HepG2 (cell line): Measurements from ENCODE around the gene SPECC1L. TPM values are rescaled to one million over a fixed set of nuclear protein-coding genes. Genes with fewer than 3 reads are reported as not detected.

Source experiments
- ATRX ChIP-seq: sonication (generic); formaldehyde crosslinking; IDR thresholded peaks from 2 replicates; pipeline ENCODE4 v1.4.0; 2020; ENCODE audit warnings: missing genetic modification reagents, borderline replicate concordance
- BRD4 ChIP-seq: sonication (generic); formaldehyde crosslinking; IDR thresholded peaks from 2 replicates; pipeline ENCODE4 v1.4.0; 2020; ENCODE audit warnings: missing genetic modification reagents
- GRHL1 ChIP-seq: sonication (generic); formaldehyde crosslinking; conservative IDR thresholded peaks from 2 replicates; pipeline ENCODE4 v1.8.0; 2022; ENCODE audit warnings: missing genetic modification reagents
- HDAC2 ChIP-seq: sonication (generic); formaldehyde crosslinking; IDR thresholded peaks from 2 replicates; pipeline ENCODE4 v1.4.0; 2020; ENCODE audit warnings: missing genetic modification reagents
- HNRNPH1 ChIP-seq: fragments of 200-400 bp; formaldehyde crosslinking; optimal IDR thresholded peaks from 2 replicates; pipeline ENCODE3; 2017; ENCODE audit warnings: mild to moderate bottlenecking, low read depth, low read length
- HNRNPK ChIP-seq: fragments of 200-400 bp; formaldehyde crosslinking; IDR thresholded peaks from 2 replicates; pipeline ENCODE4 v1.6.1; 2018; ENCODE audit warnings: low read length, low read depth, moderate library complexity, mild to moderate bottlenecking; ENCODE audit not compliant: poor library complexity, severe bottlenecking
- KDM3A ChIP-seq: IDR thresholded peaks from 2 replicates; pipeline ENCODE4 v1.6.1; 2018; ENCODE audit warnings: low read depth, missing compliant biosample characterization
- KMT2A ChIP-seq: sonication (generic); formaldehyde crosslinking; IDR thresholded peaks from 2 replicates; pipeline ENCODE4 v1.4.0; 2020; ENCODE audit warnings: missing genetic modification reagents
- MAFG ChIP-seq: sonication (generic); formaldehyde crosslinking; IDR thresholded peaks from 2 replicates; pipeline ENCODE4 v1.5.1; 2020; ENCODE audit warnings: mild to moderate bottlenecking, missing genetic modification reagents
- MIER2 ChIP-seq: IDR thresholded peaks from 2 replicates; pipeline ENCODE4 v1.6.1; 2016; ENCODE audit warnings: missing biosample characterization, missing genetic modification reagents
- MLLT10 ChIP-seq: sonication (generic); formaldehyde crosslinking; IDR thresholded peaks from 2 replicates; pipeline ENCODE4 v1.4.0; 2020; ENCODE audit warnings: missing genetic modification reagents
- MTERF4 ChIP-seq: sonication (generic); formaldehyde crosslinking; IDR thresholded peaks from 2 replicates; pipeline ENCODE4 v1.8.0; 2023; ENCODE audit warnings: mild to moderate bottlenecking, missing genetic modification reagents
- PCBP2 ChIP-seq: fragments of 200-400 bp; formaldehyde crosslinking; optimal IDR thresholded peaks from 2 replicates; pipeline ENCODE3; 2018; ENCODE audit warnings: low read length, low read depth; ENCODE audit not compliant: poor library complexity, severe bottlenecking
- RARG ChIP-seq: sonication (generic); formaldehyde crosslinking; IDR thresholded peaks from 2 replicates; pipeline ENCODE4 v1.4.0; 2020; ENCODE audit warnings: low read depth, mild to moderate bottlenecking, missing genetic modification reagents
- TGIF2 ChIP-seq: IDR thresholded peaks from 2 replicates; pipeline ENCODE4 v1.6.1; 2016; ENCODE audit warnings: control low read depth, missing compliant biosample characterization
- TIGD3 ChIP-seq: sonication (generic); formaldehyde crosslinking; IDR thresholded peaks from 2 replicates; pipeline ENCODE4 v1.5.1; 2020; ENCODE audit warnings: mild to moderate bottlenecking, missing genetic modification reagents, borderline replicate concordance
- USF2 ChIP-seq, 2 experiments: sonication (generic) in 1 of 2; formaldehyde crosslinking in 1 of 2; IDR thresholded peaks; 2 replicates each; pipeline versions ENCODE4 v1.5.1 to v1.6.1; 2011 to 2020; ENCODE audit warnings: borderline replicate concordance in 1 of 2, low read depth in 1 of 2, low read length in 1 of 2, mild to moderate bottlenecking in 1 of 2, missing genetic modification reagents in 1 of 2, moderate library complexity in 1 of 2
- ZFP36 ChIP-seq: fragments of 150-350 bp; IDR thresholded peaks from 2 replicates; pipeline ENCODE4 v1.6.1; 2018; ENCODE audit warnings: borderline replicate concordance, low read length, low read depth; ENCODE audit not compliant: partially characterized antibody
- ZFP41 ChIP-seq: sonication (generic); formaldehyde crosslinking; IDR thresholded peaks from 2 replicates; pipeline ENCODE4 v1.4.0; 2020; ENCODE audit warnings: mild to moderate bottlenecking, missing genetic modification reagents, borderline replicate concordance
- ZKSCAN1 ChIP-seq: fragments of 150-350 bp; IDR thresholded peaks from 2 replicates; pipeline ENCODE4 v1.6.1; 2014; ENCODE audit warnings: low read length
- ZNF33A ChIP-seq: sonication (generic); formaldehyde crosslinking; IDR thresholded peaks from 2 replicates; pipeline ENCODE4 v1.5.1; 2020; ENCODE audit warnings: missing genetic modification reagents, mild to moderate bottlenecking, moderate library complexity, borderline replicate concordance
- ZNF432 ChIP-seq: sonication (generic); formaldehyde crosslinking; IDR thresholded peaks from 2 replicates; pipeline ENCODE4 v1.5.0; 2020; ENCODE audit warnings: missing genetic modification reagents, mild to moderate bottlenecking, borderline replicate concordance
- ZNF567 ChIP-seq: sonication (generic); formaldehyde crosslinking; IDR thresholded peaks from 2 replicates; pipeline ENCODE4 v1.8.1; 2023; ENCODE audit warnings: mild to moderate bottlenecking, missing genetic modification reagents, borderline replicate concordance
- polyA plus RNA-seq, 8 experiments: library from polyadenylated mRNA; depleted of rRNA in 3 of 8; stranded (reverse) in 7 of 8; unstranded in 1 of 8; fragments of >200 nt; fragmentation: Illumina TruSeq in 4 of 8; extraction: Trizol in 4 of 8; gene quantifications; 2 replicates each; pipeline versions ENCODE4 v1.2.1 to v1.2.3, GENCODE V29; 2011 to 2016; ENCODE audit warnings: low read depth in 4 of 8, missing spikeins in 1 of 8, mixed read lengths in 1 of 8; ENCODE audit not compliant: insufficient read depth in 1 of 8
- total RNA-seq, 5 experiments: library from RNA; depleted of rRNA; stranded (reverse); fragments of >200 nt; fragmentation: Illumina TruSeq; extraction: Trizol; gene quantifications; 2 replicates each; pipeline ENCODE4 v1.2.3, GENCODE V29; 2016; ENCODE audit warnings: low read depth in 1 of 5

The SPECC1L gene
- total and polyA plus RNA-seq, 2 of the 13 experiments (the other 11 are each of a cell fraction or from before 2014, with no cell fraction given) = 14.1 to 30.3 TPM

- TF ChIP-seq ZNF567 (CRISPR knock-in tag) (no peak), KDM3A (CRISPR knock-in tag) (no peak), MTERF4 (CRISPR knock-in tag) (no peak), TIGD3 (CRISPR knock-in tag) (no peak), ZFP41 (no peak), TGIF2 (CRISPR knock-in tag) (no peak), ATRX (CRISPR knock-in tag) (no peak), HNRNPK (no peak), HDAC2 (CRISPR knock-in tag) (peak; percentile 59; the same call in 1 of the 2 replicates), ZNF33A (no peak), PCBP2 (no peak), HNRNPH1 (no peak), MLLT10 (no peak), ZFP36 (no peak), MAFG (CRISPR knock-in tag) (no peak), MIER2 (CRISPR knock-in tag) (no peak), USF2 (IDR thresholded peaks at IDR 0.05; ENCODE audit: low read depth, low read length) (no peak), USF2 (CRISPR knock-in tag; IDR thresholded peaks at IDR 0.05; ENCODE audit: borderline replicate concordance) (no peak), RARG (CRISPR knock-in tag) (no peak), BRD4 (CRISPR knock-in tag) (no peak), ZNF432 (no peak), GRHL1 (CRISPR knock-in tag) (no peak), KMT2A (CRISPR knock-in tag) (no peak), ZKSCAN1 (no peak)
These were observed 149.7 kb downstream of the SPECC1L start (continued) for GRCh38 chr22:24420072-24420976.
